Epithelial cell of esophagus (primary cell): ENCODE results near the gene RAB11FIP3.

Source experiments
- DNase-seq: peaks from one replicate; pipeline ENCODE4 v3.0.0; 2010; ENCODE audit warnings: low read depth
- H3K4me3 ChIP-seq: 2 replicates; pipeline ENCODE4 v1.5.1; 2011; ENCODE audit warnings: mild to moderate bottlenecking, low read length, control low read depth
- TF ChIP-seq, protein P1 (sequence below): IDR thresholded peaks from 2 replicates; pipeline ENCODE4 v1.5.1; 2011; ENCODE audit warnings: low read depth, mild to moderate bottlenecking, low read length, control low read depth, inconsistent platforms; ENCODE audit not compliant: insufficient read depth; ENCODE audit errors: missing control alignments

Gene RAB11FIP3

DNA sequence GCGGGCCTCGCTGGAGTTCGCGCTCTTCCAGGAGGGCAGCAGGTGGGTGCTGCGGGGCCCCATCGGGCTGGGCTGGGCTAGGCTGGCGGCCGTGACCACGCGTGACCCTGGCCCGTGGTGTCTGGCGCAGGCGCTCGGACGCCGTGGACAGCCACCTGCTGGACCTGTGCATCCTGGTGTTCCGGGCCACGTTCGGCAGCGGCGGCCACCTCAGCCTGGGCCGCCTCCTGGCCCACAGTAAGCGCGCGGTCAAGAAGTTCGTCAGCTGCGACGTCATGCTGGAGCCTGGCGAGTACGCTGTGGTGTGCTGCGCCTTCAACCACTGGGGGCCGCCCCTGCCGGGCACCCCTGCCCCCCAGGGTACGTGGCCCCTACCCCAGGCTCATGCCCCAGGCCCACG is 126.7 kb downstream of the RAB11FIP3 start:
- H3K4me3 ChIP-seq = no peak overlapping the region
- DNase-seq = no peak
- TF ChIP-seq, protein P1, sequence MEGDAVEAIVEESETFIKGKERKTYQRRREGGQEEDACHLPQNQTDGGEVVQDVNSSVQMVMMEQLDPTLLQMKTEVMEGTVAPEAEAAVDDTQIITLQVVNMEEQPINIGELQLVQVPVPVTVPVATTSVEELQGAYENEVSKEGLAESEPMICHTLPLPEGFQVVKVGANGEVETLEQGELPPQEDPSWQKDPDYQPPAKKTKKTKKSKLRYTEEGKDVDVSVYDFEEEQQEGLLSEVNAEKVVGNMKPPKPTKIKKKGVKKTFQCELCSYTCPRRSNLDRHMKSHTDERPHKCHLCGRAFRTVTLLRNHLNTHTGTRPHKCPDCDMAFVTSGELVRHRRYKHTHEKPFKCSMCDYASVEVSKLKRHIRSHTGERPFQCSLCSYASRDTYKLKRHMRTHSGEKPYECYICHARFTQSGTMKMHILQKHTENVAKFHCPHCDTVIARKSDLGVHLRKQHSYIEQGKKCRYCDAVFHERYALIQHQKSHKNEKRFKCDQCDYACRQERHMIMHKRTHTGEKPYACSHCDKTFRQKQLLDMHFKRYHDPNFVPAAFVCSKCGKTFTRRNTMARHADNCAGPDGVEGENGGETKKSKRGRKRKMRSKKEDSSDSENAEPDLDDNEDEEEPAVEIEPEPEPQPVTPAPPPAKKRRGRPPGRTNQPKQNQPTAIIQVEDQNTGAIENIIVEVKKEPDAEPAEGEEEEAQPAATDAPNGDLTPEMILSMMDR = no peak

DNA sequence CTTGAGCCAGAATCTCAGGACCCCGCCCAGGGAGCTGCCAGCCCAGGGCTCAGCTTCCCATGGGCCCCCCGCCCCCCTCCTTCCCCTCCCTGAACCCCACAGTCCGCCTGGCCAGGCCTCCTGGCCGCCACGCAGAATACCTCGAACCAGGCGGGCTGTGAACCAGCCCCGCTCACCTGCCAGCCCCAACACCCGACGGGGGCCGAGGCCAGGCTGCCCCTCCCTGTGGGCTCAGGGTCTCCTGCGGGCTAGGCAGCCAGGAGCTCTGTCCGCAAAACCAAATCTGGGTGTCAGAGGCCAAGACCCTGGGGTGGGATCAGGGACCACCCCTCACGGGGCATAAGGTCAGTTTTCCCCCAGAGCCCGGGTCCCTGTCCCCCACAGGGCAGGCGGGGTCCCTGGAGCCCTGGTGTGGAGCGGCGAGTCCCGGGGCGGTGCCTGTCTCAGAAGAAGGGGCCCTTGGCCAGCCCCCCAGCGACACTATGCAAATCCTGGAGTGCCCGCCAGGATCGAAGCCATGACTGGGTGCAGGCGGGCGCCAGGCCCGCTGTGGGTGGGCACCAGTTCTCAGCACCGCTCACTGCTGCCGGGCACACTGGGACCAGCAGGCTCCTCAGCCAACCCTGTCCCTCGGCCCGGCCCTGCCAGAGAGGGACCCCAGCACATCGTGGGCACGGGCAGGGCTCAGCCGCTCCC is 128.3 kb downstream of the RAB11FIP3 start:
- no peak overlapping the region for H3K4me3 ChIP-seq
- DNase-seq = no peak
- TF ChIP-seq, protein P1 = no peak

DNA sequence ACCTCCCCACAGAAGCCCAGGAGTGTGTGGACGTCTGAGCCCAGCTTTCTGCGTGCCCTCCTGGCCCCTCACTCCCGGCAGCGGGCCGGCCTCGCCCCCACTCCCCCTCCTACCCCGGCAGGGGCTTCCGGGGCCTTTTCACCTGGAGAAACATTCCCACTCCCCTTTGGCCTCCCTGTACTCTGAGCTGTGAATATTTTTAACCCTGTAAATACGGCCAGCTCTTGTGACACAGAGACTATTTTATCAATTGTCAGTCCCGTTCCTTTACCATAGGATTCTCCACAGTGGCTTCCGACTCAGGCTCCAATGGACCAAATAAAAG is 128.8 kb downstream of the RAB11FIP3 start:
- no peak overlapping the region for H3K4me3 ChIP-seq
- TF ChIP-seq, protein P1 = no peak

DNA sequence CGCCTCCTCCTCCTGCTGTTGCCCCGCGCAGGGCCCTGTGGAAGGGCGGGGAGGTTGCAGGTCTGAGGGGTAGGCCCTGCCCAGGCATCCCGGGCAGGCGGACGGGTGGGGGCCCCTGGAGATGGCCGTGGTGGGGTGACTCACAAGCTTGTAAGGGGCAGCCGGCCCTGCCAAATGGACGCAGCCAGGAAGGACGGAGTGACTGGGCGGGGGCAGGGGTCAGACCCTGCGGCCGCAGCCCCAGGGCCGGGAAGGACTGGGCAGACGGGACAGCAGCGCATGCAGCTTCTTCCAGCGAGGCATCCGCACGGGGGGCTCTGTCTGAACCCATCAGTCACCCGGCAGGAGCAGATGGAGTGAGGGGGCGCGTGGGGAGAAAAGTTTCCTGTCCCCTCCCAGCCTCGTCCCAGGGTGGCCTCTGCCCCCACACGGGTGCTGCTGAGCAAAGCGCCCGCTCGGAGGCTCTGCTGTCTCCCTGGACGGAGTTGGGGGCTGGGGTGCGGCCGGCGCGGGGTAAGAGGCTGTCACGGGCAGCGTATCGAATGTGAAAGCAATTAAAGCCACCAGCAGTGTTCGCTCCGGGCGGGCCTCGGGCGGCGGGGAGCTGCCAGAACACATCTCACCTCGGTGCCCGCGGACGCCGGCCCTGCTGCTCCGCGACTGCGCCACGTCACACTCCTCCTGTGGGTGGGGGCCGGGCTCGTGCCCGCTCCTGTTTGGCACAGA is 129.4 kb downstream of the RAB11FIP3 start:
- peak; percentile 44 for DNase-seq
- H3K4me3 ChIP-seq = no peak overlapping the region
- TF ChIP-seq, protein P1 = no peak

More for the DNA sequence above, 128.8 kb downstream of the RAB11FIP3 start:
- no peak for DNase-seq

DNA sequence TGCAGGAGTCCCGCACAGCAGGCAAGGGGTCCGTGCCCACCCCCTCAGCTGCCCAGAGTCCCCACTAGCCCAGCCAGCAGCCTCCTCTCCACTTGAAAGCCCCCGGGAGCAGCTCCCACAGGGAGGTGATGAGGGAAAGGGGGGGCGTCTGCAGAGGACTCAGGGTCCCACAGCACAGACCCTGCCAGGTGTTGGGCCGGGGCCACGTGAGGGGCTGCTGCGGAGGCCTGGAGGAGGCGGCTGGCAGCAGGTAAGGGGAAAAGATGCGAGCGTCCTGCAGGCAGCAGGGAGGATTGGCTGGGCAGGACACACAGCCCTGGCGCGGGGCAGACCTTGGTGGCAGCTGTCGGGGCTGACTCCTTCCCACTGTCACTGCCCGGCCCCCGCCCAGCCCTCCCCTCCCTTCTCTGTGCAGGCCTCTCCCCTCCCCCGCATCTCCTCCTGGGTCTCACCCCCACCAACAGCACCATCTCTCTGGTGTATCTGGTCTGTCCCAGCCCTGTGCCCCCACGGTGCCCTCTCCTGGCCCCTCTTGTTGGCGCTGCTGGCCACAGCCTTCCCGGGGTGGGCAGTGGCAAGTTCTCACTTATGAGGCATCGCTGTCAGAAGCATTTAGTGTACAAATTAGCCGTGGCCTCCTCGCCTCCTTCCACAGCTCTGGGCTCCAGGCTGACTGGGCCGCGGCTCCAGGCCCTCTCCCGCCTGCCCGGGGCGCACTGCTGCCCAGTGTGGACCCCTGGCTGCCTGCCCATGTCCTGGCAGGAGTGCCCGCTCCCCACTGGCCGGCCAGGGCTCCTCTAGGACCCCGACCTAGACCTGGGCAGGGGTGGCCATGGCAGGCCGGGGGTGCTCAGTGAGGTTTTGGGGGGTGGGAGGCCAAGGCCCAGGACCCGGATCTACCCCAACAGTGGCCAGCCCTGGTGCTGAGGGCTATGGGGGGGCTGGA is 130.4 kb downstream of the RAB11FIP3 start:
- H3K4me3 ChIP-seq = no peak overlapping the region
- no peak for DNase-seq
- TF ChIP-seq, protein P1 = no peak

DNA sequence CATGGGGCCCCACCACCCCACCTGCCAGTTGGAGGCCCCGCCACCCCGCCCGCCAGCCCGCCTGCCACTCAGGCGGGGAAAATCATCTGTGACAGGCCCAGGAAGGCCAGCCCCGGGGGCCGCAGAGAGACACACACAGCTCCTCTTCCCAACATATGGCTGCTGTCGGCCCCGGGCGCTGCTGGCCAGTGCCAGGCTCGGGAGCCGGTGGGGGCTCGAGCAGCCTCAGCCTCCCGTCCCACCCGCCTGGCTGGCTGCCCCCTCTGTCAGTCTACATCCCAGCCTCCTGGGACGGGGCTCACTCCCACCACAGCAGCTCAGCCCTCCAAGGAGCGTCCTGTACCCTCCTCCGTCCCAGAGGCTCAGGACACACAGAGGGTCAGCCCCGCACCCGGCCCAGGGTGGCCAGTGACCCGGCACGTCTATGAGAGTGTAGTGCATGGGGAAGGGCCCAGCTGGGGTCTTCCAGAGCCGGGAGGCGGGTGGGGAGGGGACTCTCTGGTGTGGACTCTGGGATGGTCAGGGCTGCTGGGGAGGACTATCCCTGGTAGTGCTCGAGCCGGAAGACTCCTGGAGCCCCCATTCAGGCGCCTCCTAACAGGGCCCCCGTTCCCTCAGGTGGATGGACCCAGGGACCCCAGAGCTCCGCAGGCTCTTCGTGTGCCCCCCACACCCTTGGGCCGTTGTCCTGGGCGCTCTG is 131.2 kb downstream of the RAB11FIP3 start:
- TF ChIP-seq, protein P1 = no peak
- DNase-seq = no peak
- no peak overlapping the region for H3K4me3 ChIP-seq
